BJ (cell line): ENCODE measurements around the gene UBXN6. TPM values are rescaled to one million over a fixed set of nuclear protein-coding genes. Genes with fewer than 3 reads are reported as not detected.

Experiments used
- CTCF ChIA-PET: fragments of 350-600 bp; formaldehyde crosslinking; extraction: SDS; loops from one replicate; lab custom pipeline; 2021; ENCODE audit warnings: antibody characterized with exemption, inconsistent platforms; lab: Yijun Ruan, JAX
- POLR2A ChIA-PET: fragments of 300-600 bp; sonication (Branson Sonifier 250); formaldehyde crosslinking; extraction: SDS; loops from one replicate; lab custom pipeline; 2021; ENCODE audit warnings: antibody characterized with exemption; lab: Charles Lee
- DNase-seq: peaks from one replicate; pipeline ENCODE4 v3.0.0-alpha.2; 2011; ENCODE audit warnings: low read depth
- H3K27me3 ChIP-seq: 2 replicates; pipeline ENCODE4 v1.6.0; 2011; ENCODE audit warnings: low read length; ENCODE audit not compliant: control insufficient read depth, insufficient read depth
- H3K36me3 ChIP-seq: 2 replicates; pipeline ENCODE4 v1.5.1; 2011; ENCODE audit warnings: low read length; ENCODE audit not compliant: control insufficient read depth, insufficient read depth
- H3K4me3 ChIP-seq: 2 replicates; pipeline ENCODE4 v1.5.1; 2011; ENCODE audit warnings: low read depth, mild to moderate bottlenecking, control low read depth, low read length
- CTCF ChIP-seq: IDR thresholded peaks from 2 replicates; pipeline ENCODE4 v1.5.1; 2011; ENCODE audit warnings: low read depth, mild to moderate bottlenecking, control low read depth, inconsistent platforms, low read length, moderate library complexity; ENCODE audit not compliant: insufficient read depth
- polyA plus RNA-seq: library from polyadenylated mRNA; depleted of rRNA; stranded (reverse); fragments of >200 nt; gene quantifications from 2 replicates; pipeline ENCODE4 v1.2.3, GENCODE V29; 2011

UBXN6 gene
- polyA plus RNA-seq, 1 experiment, result 127 TPM

DNA sequence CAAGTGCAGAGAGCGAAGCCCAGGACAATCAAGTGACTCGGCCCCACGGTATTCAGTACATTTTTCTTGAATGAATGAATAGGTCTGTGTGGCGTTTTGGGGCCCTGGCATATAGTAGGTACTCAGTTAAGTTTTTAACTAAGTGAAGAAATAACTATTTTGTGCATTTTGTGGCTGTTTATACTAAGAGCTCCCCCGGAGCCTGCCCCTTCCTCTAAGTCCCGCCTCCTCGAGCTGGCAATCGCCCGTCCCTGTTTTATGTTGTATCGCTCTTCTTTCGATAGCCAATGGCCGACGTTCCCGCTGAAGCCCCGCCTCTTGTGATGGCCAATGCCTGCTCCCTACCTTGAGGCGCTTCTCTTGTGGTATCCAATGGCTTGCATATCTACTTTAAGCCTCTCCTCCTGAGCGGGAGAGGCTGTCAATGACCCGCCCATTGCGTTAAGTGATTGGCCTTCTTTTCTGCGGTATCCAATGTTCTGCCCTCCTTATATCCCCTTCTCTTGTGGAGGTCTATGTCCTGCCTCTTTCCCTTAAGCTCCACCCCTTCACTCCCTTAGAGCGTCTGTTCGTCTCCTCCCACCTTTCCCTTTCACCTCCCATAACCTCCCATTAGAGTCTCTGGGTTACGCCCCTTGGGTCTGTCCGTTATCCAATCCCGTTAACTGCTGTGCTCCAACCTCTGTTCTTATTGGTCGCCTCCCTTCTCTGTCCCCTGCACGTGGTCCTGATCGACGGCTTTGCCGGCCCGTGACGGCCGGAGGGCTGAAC is 14.0 kb upstream of the UBXN6 start:
- POLR2A ChIA-PET, result interaction anchor here (0.9 to 1.2 kb wide), 3 partner anchors 15 to 76 kb away, joined by 3 to 8 read pairs (median 6); no protein-coding TSS in a partner anchor
- DNase-seq, result peak; percentile 100
- Histone ChIP-seq H3K36me3 (peaks cover 4% of the 10 kb centered on the region), H3K4me3 (peak overlapping the region; percentile 47), H3K27me3 (no peaks in the 10 kb centered on the region)
- CTCF ChIA-PET, result interaction anchor here (0.8 to 1.2 kb wide), 5 partner anchors 52 to 225 kb away, joined by 3 to 5 read pairs (median 3); partner anchors contain the start of genes SH3GL1 and YJU2
- no peak for TF ChIP-seq CTCF

- DNase-seq, result no peak
- POLR2A ChIA-PET, result no interaction called here
- no peaks in the 10 kb centered on the region for H3K36me3 ChIP-seq
- no peak for TF ChIP-seq CTCF
- no peak overlapping the region for H3K4me3 ChIP-seq
- CTCF ChIA-PET, result no interaction called here
- no peaks in the 10 kb centered on the region for H3K27me3 ChIP-seq
Measured at GRCh38 chr19:4467835-4468234, 10.2 kb upstream of the UBXN6 start.

DNA sequence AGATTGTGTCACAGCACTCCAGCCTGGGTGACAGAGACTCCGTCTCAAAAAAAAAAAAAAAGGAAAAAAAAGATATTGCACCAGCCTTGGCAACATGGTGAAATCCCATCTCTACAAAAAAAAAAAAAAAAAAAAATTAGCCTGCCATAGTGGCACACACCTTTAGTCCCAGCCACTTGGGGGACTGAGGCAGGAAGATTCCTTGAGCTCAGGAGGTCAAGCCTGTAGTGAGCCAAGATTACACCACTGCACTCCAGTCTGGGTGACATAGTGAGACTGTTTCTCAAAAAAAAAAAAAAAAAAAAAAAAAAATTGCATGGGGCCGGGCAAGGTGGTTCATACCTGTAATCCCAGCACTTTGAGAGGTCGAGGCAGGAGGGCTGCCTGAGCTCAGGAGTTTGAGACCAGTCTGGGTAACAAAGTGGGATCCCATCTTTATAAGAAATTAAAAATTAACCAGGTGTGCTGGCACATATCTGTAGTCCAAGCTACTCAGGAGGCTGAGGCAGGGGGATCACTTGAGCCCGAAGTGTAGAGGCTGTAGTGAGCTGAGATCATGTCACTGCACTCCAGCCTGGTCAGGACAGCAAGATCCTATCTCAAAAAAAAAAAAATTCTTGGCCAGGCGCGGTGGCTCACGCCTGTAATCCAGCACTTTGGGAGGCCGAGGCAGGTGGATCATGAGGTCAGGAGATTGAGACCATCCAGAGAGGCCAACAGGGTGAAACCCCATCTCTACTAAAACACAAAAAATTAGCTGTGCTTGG is 7.4 kb upstream of the UBXN6 start:
- no peak for DNase-seq
- no peaks in the 10 kb centered on the region for H3K27me3 ChIP-seq
- ChIA-PET CTCF (interaction anchor here (0.6 kb wide), 2 partner anchors 65 to 387 kb away, joined by 3 to 4 read pairs; partner anchors contain the start of gene SH3GL1), POLR2A (no interaction called here)
- H3K36me3 ChIP-seq, result no peaks in the 10 kb centered on the region
- no peak for TF ChIP-seq CTCF
- H3K4me3 ChIP-seq, result no peak overlapping the region

DNA sequence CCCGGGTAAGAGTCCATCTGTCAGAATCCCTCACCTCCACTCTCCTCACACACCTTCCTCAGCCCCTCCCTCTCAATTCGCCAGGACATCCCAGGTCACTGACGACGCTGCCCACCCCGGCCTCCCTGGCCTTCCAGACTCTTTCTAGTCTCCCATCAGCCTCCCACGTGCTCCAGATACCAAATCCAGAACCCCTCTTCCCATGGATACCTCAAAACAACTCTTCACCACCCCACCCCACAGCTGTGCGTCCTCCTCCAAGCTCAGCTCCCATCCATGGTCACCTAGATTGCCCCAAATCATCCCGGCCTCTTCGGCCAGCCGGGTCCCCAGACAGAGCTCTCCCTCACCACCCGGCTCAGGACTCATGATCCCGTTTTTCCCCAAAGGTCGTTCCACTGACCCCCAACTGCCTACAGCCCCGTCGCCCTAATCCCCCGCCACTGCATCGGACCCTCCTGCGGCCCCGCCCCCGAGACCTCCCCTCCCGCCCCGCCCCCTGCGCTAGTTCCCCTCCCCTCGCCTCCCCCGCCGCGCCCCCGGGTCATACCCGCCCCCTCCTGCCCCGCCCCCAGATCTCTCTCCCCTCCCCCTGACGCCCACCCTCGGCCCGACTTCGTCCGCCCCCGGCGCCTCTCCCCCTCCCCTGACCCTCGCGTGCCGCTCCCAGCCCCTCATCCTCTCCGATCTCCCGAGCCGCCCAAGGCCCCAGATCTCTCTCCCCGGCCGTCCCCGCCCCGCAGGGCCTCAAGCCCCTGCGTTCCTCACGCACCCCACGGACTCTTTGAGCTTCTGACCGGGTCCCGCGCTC is 546 bp downstream of the UBXN6 start:
- POLR2A ChIA-PET, result interaction anchor here (1.4 kb wide), 1 partner anchor 14 kb away, joined by 6 read pairs; no protein-coding TSS in a partner anchor
- H3K27me3 ChIP-seq, result no peaks in the 10 kb centered on the region
- peak overlapping the region; percentile 74 for H3K4me3 ChIP-seq
- DNase-seq, result no peak
- no peak for TF ChIP-seq CTCF
- CTCF ChIA-PET, result interaction anchor here (0.6 to 1.4 kb wide), 5 partner anchors 16 to 180 kb away, joined by 3 to 4 read pairs (median 3); partner anchors contain the start of genes CHAF1A and SH3GL1
- H3K36me3 ChIP-seq, result peaks cover 22% of the 10 kb centered on the region
